Prostate gland (tissue), 2 donors: ENCODE results near the gene PML. TPM values are rescaled to one million over a fixed set of nuclear protein-coding genes. Genes with fewer than 3 reads are reported as not detected.
A peak's percentile ranks its signal among the peaks of the same experiment; 100 is the strongest.

ENCODE experiments used
- DNase-seq: peaks from one replicate; pipeline ENCODE4 v3.0.0-alpha.2; 2019; ENCODE audit warnings: low spot score
- H3K27ac ChIP-seq, 2 donors: fragments of 200-600 bp; sonication (generic); 2 replicates each; pipeline ENCODE4 v1.5.1; 2017 to 2019
- H3K27me3 ChIP-seq: fragments of 200-600 bp; sonication (generic); replicated peaks from 2 replicates; pipeline ENCODE4 v1.5.1; 2019; ENCODE audit not compliant: insufficient read depth
- H3K36me3 ChIP-seq, 2 donors: fragments of 200-600 bp; sonication (generic); 1 replicate in 1 of 2; 2 replicates in 1 of 2; pipeline versions ENCODE4 v1.5.1 to v1.8.1; 2017 to 2019
- H3K4me1 ChIP-seq: fragments of 200-600 bp; sonication (generic); replicated peaks from 2 replicates; pipeline ENCODE4 v1.5.1; 2019
- H3K4me3 ChIP-seq, 2 donors: fragments of 200-600 bp; sonication (generic); 2 replicates each; pipeline ENCODE4 v1.5.1; 2017 to 2019
- H3K9me3 ChIP-seq: fragments of 200-600 bp; sonication (generic); 2 replicates; pipeline ENCODE4 v1.5.1; 2017
- CTCF ChIP-seq, 4 experiments: fragments of 200-600 bp in 2 of 4; fragments of 450-650 bp in 2 of 4; sonication (generic) in 2 of 4; IDR thresholded peaks; 1 replicate in 3 of 4; 2 replicates in 1 of 4; pipeline ENCODE4 v1.5.1; 2016 to 2019; ENCODE audit warnings: antibody characterized with exemption in 4 of 4, mild to moderate bottlenecking in 2 of 4, moderate library complexity in 2 of 4
- POLR2A ChIP-seq: fragments of 450-650 bp; IDR thresholded peaks from one replicate; pipeline ENCODE4 v1.6.1; 2016; ENCODE audit warnings: antibody characterized with exemption, mild to moderate bottlenecking
- POLR2AphosphoS5 ChIP-seq: sonication (generic); formaldehyde crosslinking; IDR thresholded peaks from one replicate; pipeline ENCODE4 v1.6.1; 2017; ENCODE audit warnings: antibody characterized with exemption
- WGBS: methylation state at CpG from one replicate; pipeline ENCODE4 v1.1.5; 2018; 5-methylcytosine and 5-hydroxymethylcytosine counted together
- intact Hi-C: fragments of 100-400 bp; cut with DNase I; formaldehyde crosslinking; loops from one replicate; pipeline ENCODE4 v1.14.2; 2022
- total RNA-seq, 2 donors: library from RNA; depleted of rRNA; stranded (reverse); fragments of >200 nt; gene quantifications; one replicate each; pipeline ENCODE4 v1.1.0, GENCODE V29; 2016

The PML gene
- total RNA-seq, 2 donors from 2014 or later: 67.5 to 122 TPM

GRCh38 chr15:73979636-73980035 is 14.9 kb upstream of the PML start:
- intact Hi-C loops: loop anchor here (10.0 kb wide), 2 partner anchors 145 to 345 kb away; no protein-coding TSS in a partner anchor
- H3K4me3 ChIP-seq: no peak overlapping the region
- no peaks in the 10 kb centered on the region for H3K36me3 ChIP-seq
- 61% methylated on average over 1 of the region's 1 CpG for WGBS
- no peak overlapping the region for H3K27ac ChIP-seq
- peaks cover 27% of the 10 kb centered on the region for H3K4me1 ChIP-seq
- H3K9me3 ChIP-seq: no peaks in the 10 kb centered on the region
- no peaks in the 10 kb centered on the region for H3K27me3 ChIP-seq
- DNase-seq: no peak
- TF ChIP-seq POLR2A: no peak
- TF ChIP-seq CTCF (IDR thresholded peaks at IDR 0.05): no peak
- TF ChIP-seq POLR2AphosphoS5: no peak

- 12% methylated on average over 5 of the region's 5 CpGs for WGBS
- TF ChIP-seq CTCF (IDR thresholded peaks at IDR 0.05): no peak
- TF ChIP-seq POLR2AphosphoS5: no peak
- no peak for TF ChIP-seq POLR2A
- H3K36me3 ChIP-seq: no peaks in the 10 kb centered on the region
- no peak overlapping the region for H3K4me3 ChIP-seq
- peak overlapping the region; percentile 75 to 78 for H3K27ac ChIP-seq
- no peaks in the 10 kb centered on the region for H3K27me3 ChIP-seq
- peaks cover 27% of the 10 kb centered on the region for H3K4me1 ChIP-seq
- no peaks in the 10 kb centered on the region for H3K9me3 ChIP-seq
- intact Hi-C loops: no loop called here
- no peak for DNase-seq
These were observed 12.7 kb upstream of the PML start for GRCh38 chr15:73981761-73982221.

GRCh38 chr15:73982222-73982962 is 12.1 kb upstream of the PML start:
- peaks cover 27% of the 10 kb centered on the region for H3K4me1 ChIP-seq
- H3K36me3 ChIP-seq: no peaks in the 10 kb centered on the region
- intact Hi-C loops: no loop called here
- H3K9me3 ChIP-seq: no peaks in the 10 kb centered on the region
- WGBS: 9% methylated on average over 8 of the region's 8 CpGs
- H3K4me3 ChIP-seq: no peak overlapping the region
- TF ChIP-seq CTCF (IDR thresholded peaks at IDR 0.05): no peak
- peak; percentile 24 for TF ChIP-seq POLR2AphosphoS5
- no peak for TF ChIP-seq POLR2A
- peak overlapping the region; percentile 75 to 78 for H3K27ac ChIP-seq
- H3K27me3 ChIP-seq: no peaks in the 10 kb centered on the region
- peak; percentile 42 for DNase-seq

GRCh38 chr15:73983211-73983727 is 11.2 kb upstream of the PML start:
- DNase-seq: peak; percentile 76
- H3K36me3 ChIP-seq: no peaks in the 10 kb centered on the region
- H3K9me3 ChIP-seq: no peaks in the 10 kb centered on the region
- H3K4me1 ChIP-seq: peaks cover 27% of the 10 kb centered on the region
- no peak for TF ChIP-seq POLR2A
- TF ChIP-seq POLR2AphosphoS5: peak; percentile 43
- peak overlapping the region; percentile 75 to 78 for H3K27ac ChIP-seq
- no peaks in the 10 kb centered on the region for H3K27me3 ChIP-seq
- no peak overlapping the region for H3K4me3 ChIP-seq
- WGBS: 15% methylated on average over 9 of the region's 10 CpGs
- intact Hi-C loops: no loop called here

GRCh38 chr15:73983773-73984172 is 10.7 kb upstream of the PML start:
- H3K4me1 ChIP-seq: peaks cover 27% of the 10 kb centered on the region
- no peak for DNase-seq

More at GRCh38 chr15:73983773-73984172, 10.7 kb upstream of the PML start:
- no peak for TF ChIP-seq CTCF (IDR thresholded peaks at IDR 0.05)
- TF ChIP-seq POLR2AphosphoS5: no peak
- TF ChIP-seq POLR2A: no peak
- no peaks in the 10 kb centered on the region for H3K36me3 ChIP-seq
- intact Hi-C loops: no loop called here
- H3K9me3 ChIP-seq: no peaks in the 10 kb centered on the region
- H3K4me3 ChIP-seq: no peak overlapping the region
- WGBS: 92% methylated on average over 8 of the region's 9 CpGs
- peak overlapping the region; percentile 75 to 78 for H3K27ac ChIP-seq
- H3K27me3 ChIP-seq: no peaks in the 10 kb centered on the region
